ENCODE measurements around the gene SUN3.
"Not testable (repeated sequence)": the region's sequence is repeated elsewhere in the genome, so short reads cannot be mapped to it uniquely, and the experiment has no call there.

Gene SUN3

GRCh38 chr7:48017674-48018073 is 11.2 kb downstream of the SUN3 start:
- no peak for DNase-seq

- no peak for DNase-seq
Measured at GRCh38 chr7:48016641-48017040, 12.3 kb downstream of the SUN3 start.

GRCh38 chr7:48011951-48012350 is 17.0 kb downstream of the SUN3 start:
- DNase-seq: no peak

GRCh38 chr7:48011323-48011722 is 17.6 kb downstream of the SUN3 start:
- DNase-seq: peak; percentile 43

GRCh38 chr7:48009954-48010353 is 19.0 kb downstream of the SUN3 start:
- no peak for DNase-seq

- DNase-seq: no peak
Measured at GRCh38 chr7:48009257-48009656, 19.6 kb downstream of the SUN3 start.

GRCh38 chr7:48006866-48007265 is 22.0 kb downstream of the SUN3 start:
- no peak for DNase-seq

- no peak for DNase-seq
Measured at GRCh38 chr7:48004638-48005037, 24.3 kb downstream of the SUN3 start.

GRCh38 chr7:48004032-48004431 is 24.9 kb downstream of the SUN3 start:
- no peak for DNase-seq

GRCh38 chr7:48000164-48000563 is 28.7 kb downstream of the SUN3 start:
- DNase-seq: not testable (repeated sequence)

GRCh38 chr7:47999413-47999812 is 29.5 kb downstream of the SUN3 start:
- DNase-seq: no peak

GRCh38 chr7:47992446-47992845 is 36.5 kb downstream of the SUN3 start:
- no peak for DNase-seq

GRCh38 chr7:47991741-47992311 is 37.1 kb downstream of the SUN3 start:
- DNase-seq: peak; percentile 84

GRCh38 chr7:47991270-47991669 is 37.6 kb downstream of the SUN3 start:
- DNase-seq: no peak

GRCh38 chr7:47990592-47990991 is 38.3 kb downstream of the SUN3 start:
- DNase-seq: no peak

- DNase-seq: not testable (repeated sequence)
Measured at GRCh38 chr7:47989607-47990400, 39.1 kb downstream of the SUN3 start.

- DNase-seq: no peak
Measured at GRCh38 chr7:47988496-47989386, 40.2 kb downstream of the SUN3 start.

GRCh38 chr7:47982610-47983009 is 46.3 kb downstream of the SUN3 start:
- DNase-seq: no peak

GRCh38 chr7:47980648-47981047 is 48.3 kb downstream of the SUN3 start:
- not testable (repeated sequence) for DNase-seq

GRCh38 chr7:47979832-47980181 is 49.1 kb downstream of the SUN3 start:
- no peak for DNase-seq

GRCh38 chr7:47979145-47979831 is 49.6 kb downstream of the SUN3 start, which contains the start of gene HUS1:
HUS1 (minus strand) TSS chr7:47979615; CDS start chr7:47979519, 96 bp downstream.
- DNase-seq: peak; percentile 97

- no peak for DNase-seq
Measured at GRCh38 chr7:47978790-47979144, 50.1 kb downstream of the SUN3 start.

- no peak for DNase-seq
Measured at GRCh38 chr7:47973739-47974138, 55.2 kb downstream of the SUN3 start.

All from suppressor macrophage treated with lipopolysaccharide for 4 hours (primary cell).